ENCODE results near the gene ACP3. TPM values are rescaled to one million over a fixed set of nuclear protein-coding genes. Genes with fewer than 3 reads are reported as not detected.

Gene ACP3
- total and polyA plus RNA-seq, 2 experiments from 2014 or later, result 5.2 to 7.7 TPM

DNA sequence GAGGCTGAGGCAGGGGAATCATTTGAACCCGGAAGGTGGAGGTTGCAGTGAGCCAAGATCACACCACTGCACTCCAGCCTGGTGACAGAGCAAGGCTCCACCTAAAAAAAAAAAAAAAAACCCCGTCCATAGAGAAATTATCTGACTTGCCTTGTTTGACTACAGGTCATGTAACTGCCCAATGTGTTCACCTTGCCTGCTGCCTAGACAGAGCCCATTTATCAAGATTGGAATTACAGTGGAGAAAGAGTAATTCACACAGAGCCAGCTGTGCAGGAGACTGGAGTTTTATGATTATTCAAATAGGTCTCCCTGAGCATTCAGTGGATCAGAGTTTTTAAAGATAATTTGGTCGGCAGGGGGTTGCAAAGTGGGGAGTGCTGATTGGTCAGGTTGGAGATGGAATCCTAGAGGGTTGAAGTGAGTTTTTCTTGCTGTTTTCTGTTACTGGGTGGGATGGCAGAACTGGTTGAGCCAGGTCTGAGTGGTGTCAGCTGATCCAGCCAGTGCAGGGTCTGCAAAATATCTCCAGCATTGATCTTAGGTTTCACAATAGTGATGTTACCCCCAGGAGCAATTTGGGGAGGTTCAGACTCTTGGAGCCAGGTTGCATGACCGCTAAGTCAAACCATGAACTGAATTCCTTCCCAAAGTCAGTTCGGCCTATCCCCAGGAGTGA, 40.8 kb upstream of the ACP3 start:
- 70% methylated on average over 5 of the region's 5 CpGs for WGBS (ENCODE audit: low lambda C conversion rate, missing lambda C conversion rate)

GRCh38 chr3:132279030-132279429, 38.2 kb upstream of the ACP3 start:
- Histone ChIP-seq H3K27ac (no peak overlapping the region), H3K9me2 (replicated peaks; ENCODE audit: insufficient read depth) (no peaks in the 10 kb centered on the region), H3K27me3 (no peaks in the 10 kb centered on the region), H2AFZ (no peak overlapping the region), H3K4me1 (ENCODE audit: insufficient read depth) (peaks cover 11% of the 10 kb centered on the region), H3K79me2 (no peaks in the 10 kb centered on the region), H4K20me1 (ENCODE audit: insufficient read depth, poor library complexity, severe bottlenecking) (no peaks in the 10 kb centered on the region), H3K36me3 (replicated peaks; ENCODE audit: insufficient read depth, low read depth) (no peaks in the 10 kb centered on the region), H3K4me3 (no peak overlapping the region), H3K9me3 (ENCODE audit: low read depth) (no peaks in the 10 kb centered on the region), H3K4me2 (no peak overlapping the region)
- no peak for TF ChIP-seq EZH2phosphoT487 (IDR thresholded peaks at IDR 0.05; ENCODE audit: low read depth, severe bottlenecking, unreplicated experiment)
- TF ChIP-seq, protein P1, sequence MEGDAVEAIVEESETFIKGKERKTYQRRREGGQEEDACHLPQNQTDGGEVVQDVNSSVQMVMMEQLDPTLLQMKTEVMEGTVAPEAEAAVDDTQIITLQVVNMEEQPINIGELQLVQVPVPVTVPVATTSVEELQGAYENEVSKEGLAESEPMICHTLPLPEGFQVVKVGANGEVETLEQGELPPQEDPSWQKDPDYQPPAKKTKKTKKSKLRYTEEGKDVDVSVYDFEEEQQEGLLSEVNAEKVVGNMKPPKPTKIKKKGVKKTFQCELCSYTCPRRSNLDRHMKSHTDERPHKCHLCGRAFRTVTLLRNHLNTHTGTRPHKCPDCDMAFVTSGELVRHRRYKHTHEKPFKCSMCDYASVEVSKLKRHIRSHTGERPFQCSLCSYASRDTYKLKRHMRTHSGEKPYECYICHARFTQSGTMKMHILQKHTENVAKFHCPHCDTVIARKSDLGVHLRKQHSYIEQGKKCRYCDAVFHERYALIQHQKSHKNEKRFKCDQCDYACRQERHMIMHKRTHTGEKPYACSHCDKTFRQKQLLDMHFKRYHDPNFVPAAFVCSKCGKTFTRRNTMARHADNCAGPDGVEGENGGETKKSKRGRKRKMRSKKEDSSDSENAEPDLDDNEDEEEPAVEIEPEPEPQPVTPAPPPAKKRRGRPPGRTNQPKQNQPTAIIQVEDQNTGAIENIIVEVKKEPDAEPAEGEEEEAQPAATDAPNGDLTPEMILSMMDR (IDR thresholded peaks at IDR 0.05; ENCODE audit: poor library complexity), result no peak
- no peak for TF ChIP-seq EZH2 (IDR thresholded peaks at IDR 0.05; ENCODE audit: borderline replicate concordance)
- DNase-seq (ENCODE audit: low spot score), result no peak
- 45% methylated on average over 2 of the region's 2 CpGs for WGBS (ENCODE audit: low lambda C conversion rate, missing lambda C conversion rate)

More for the DNA sequence above, 40.8 kb upstream of the ACP3 start:
- Histone ChIP-seq H3K4me3 (no peak overlapping the region), H3K27me3 (no peaks in the 10 kb centered on the region), H3K79me2 (no peaks in the 10 kb centered on the region), H3K4me1 (ENCODE audit: insufficient read depth) (no peaks in the 10 kb centered on the region), H3K9me2 (replicated peaks; ENCODE audit: insufficient read depth) (no peaks in the 10 kb centered on the region), H3K4me2 (no peak overlapping the region), H3K9me3 (ENCODE audit: low read depth) (no peaks in the 10 kb centered on the region), H3K36me3 (replicated peaks; ENCODE audit: insufficient read depth, low read depth) (no peaks in the 10 kb centered on the region), H3K27ac (no peak overlapping the region), H2AFZ (no peak overlapping the region), H4K20me1 (ENCODE audit: insufficient read depth, poor library complexity, severe bottlenecking) (no peaks in the 10 kb centered on the region)
- TF ChIP-seq EZH2phosphoT487 (IDR thresholded peaks at IDR 0.05; ENCODE audit: low read depth, severe bottlenecking, unreplicated experiment) (no peak), EZH2 (IDR thresholded peaks at IDR 0.05; ENCODE audit: borderline replicate concordance) (no peak)
- TF ChIP-seq, protein P1 (IDR thresholded peaks at IDR 0.05; ENCODE audit: poor library complexity), result no peak
- no peak for DNase-seq (ENCODE audit: low spot score)

DNA sequence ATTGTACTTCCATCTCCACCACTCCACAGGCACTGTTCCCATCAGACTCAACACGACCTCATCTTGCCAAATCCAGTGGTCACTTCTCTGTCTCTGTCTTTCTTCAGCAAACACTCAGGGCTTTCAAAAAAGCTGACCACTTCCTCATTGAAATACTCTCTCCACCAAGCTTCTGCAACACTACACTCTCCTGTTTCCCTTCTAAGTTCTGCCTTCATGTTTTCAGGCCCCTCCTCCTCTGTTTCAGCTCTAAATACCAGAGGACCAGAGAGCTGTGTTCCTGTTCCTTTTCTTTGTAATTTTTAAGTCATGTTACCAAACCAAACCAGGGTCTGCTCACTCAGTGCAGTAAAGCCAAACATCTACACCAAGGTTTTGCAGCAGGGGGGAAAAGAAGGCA, 33.8 kb upstream of the ACP3 start:
- H3K4me1 ChIP-seq (ENCODE audit: insufficient read depth), result peaks cover 24% of the 10 kb centered on the region
- H3K9me2 ChIP-seq (replicated peaks; ENCODE audit: insufficient read depth), result no peaks in the 10 kb centered on the region
- no peak overlapping the region for H3K4me3 ChIP-seq
- TF ChIP-seq EZH2 (IDR thresholded peaks at IDR 0.05; ENCODE audit: borderline replicate concordance), result no peak
- TF ChIP-seq, protein P1 (IDR thresholded peaks at IDR 0.05; ENCODE audit: poor library complexity), result no peak
- peak overlapping the region; percentile 48 for H3K4me2 ChIP-seq
- WGBS (ENCODE audit: low lambda C conversion rate, missing lambda C conversion rate), result 29% methylated on average over 1 of the region's 1 CpG
- H3K79me2 ChIP-seq, result no peaks in the 10 kb centered on the region
- H4K20me1 ChIP-seq (ENCODE audit: insufficient read depth, poor library complexity, severe bottlenecking), result no peaks in the 10 kb centered on the region
- H3K36me3 ChIP-seq (replicated peaks; ENCODE audit: insufficient read depth, low read depth), result no peaks in the 10 kb centered on the region
- peak overlapping the region; percentile 81 for H3K27ac ChIP-seq
- peak overlapping the region; percentile 65 for H2AFZ ChIP-seq
- DNase-seq (ENCODE audit: low spot score), result peak; percentile 45
- H3K9me3 ChIP-seq (ENCODE audit: low read depth), result no peaks in the 10 kb centered on the region
- no peaks in the 10 kb centered on the region for H3K27me3 ChIP-seq

Data from hepatocyte (in vitro differentiated cells).